Pulmonary artery endothelial cell (primary cell): ENCODE measurements around the gene SPATA16. TPM values are rescaled to one million over a fixed set of nuclear protein-coding genes. Genes with fewer than 3 reads are reported as not detected.
"Not testable (repeated sequence)": the region's sequence is repeated elsewhere in the genome, so short reads cannot be mapped to it uniquely, and the experiment has no call there.

Experiments
- DNase-seq: peaks from one replicate; pipeline ENCODE4 v3.0.0-alpha.2; 2011; ENCODE audit warnings: low read depth, low spot score
- total RNA-seq: library from RNA; depleted of rRNA; stranded (reverse); fragments of >200 nt; gene quantifications from 2 replicates; pipeline ENCODE4 v1.2.3, GENCODE V29; 2014

The SPATA16 gene
- total RNA-seq, 1 donor from 2014 or later = not detected

GRCh38 chr3:173065543-173065981 is 75.5 kb downstream of the SPATA16 start:
- DNase-seq = no peak

- DNase-seq = no peak
Measured at GRCh38 chr3:173064631-173065030, 76.4 kb downstream of the SPATA16 start.

DNA sequence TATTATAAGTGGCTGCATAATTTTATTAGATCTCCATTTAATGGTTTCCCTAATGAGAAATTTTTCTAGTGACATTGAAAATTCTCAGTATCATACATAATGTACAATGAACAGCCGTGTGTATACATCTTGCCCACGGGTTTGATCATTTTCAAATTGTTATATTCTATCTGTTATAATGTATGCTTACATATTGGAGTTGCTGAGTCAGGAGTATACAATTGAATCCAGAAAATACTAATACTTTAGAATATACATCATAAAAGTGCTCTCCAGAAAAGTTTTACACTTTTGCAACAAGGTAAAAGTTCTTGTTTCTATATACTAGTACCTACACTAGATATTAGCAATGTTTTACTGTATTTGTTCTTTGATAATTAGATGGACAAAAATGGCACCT is 82.8 kb downstream of the SPATA16 start:
- no peak for DNase-seq

- no peak for DNase-seq
Measured at GRCh38 chr3:173055228-173055933, 85.7 kb downstream of the SPATA16 start.

- no peak for DNase-seq
Measured at GRCh38 chr3:173049360-173049759, 91.7 kb downstream of the SPATA16 start.

- no peak for DNase-seq
Measured at GRCh38 chr3:173045770-173046382, 95.2 kb downstream of the SPATA16 start.

DNA sequence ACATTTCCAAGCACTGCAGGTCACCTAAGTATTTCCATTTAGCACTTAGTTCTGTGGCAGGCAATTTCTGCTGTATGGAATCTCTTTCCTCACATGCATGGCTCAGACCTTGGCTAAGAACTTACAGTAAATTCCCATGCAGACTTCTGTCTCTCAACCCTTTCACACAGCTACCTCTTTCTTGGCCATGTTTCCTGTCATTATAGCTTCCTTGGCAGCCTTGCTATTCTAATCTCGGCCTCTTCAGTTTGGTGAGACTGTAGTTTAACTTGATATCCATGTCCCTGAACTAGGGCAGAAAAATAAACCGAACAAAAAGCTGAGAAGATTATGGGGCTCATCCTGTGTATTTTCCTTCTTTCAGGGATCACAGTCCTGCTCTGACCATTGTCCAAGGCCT is 96.0 kb downstream of the SPATA16 start:
- DNase-seq = no peak

DNA sequence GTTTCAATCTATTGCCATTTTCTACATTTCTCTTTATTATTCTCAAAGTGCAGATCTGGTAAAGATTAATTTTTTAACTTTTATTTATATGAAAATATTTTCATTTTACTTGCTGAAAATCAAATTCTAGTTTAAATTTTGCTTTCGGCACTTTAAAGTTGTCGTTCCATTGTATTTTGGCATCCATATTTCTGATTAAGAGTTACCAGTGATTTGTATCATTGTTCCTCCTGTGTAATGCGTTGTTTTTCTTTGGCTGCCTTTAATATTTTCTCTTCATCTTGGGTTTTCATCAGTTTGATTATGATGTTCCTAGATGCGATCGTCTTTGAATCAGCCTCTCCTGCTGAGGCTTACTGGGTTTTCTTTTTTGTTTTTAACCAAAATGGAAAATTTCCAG is 97.3 kb downstream of the SPATA16 start:
- no peak for DNase-seq

DNA sequence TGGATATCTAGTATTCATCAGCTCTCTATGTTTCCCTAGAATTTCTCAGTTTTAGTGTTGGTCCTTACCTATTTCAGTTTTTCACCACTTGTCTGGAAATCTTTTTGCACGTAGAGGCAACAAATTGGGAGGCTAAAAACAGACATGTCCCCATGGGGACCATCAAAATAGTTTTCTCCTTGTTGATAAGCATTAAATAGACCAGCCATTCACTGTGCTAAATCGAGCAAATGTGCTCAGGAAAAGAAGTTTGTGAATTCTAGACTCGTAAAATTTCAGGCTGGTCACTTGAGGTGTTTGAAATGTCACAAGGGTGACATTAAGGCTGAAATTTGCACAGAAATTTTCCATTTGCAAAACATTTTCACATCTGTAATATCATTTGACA is 102.6 kb downstream of the SPATA16 start:
- no peak for DNase-seq

GRCh38 chr3:173037840-173038483 is 103.1 kb downstream of the SPATA16 start:
- DNase-seq = no peak

- DNase-seq = no peak
Measured at GRCh38 chr3:173030273-173030672, 110.8 kb downstream of the SPATA16 start.

GRCh38 chr3:173028351-173028750 is 112.7 kb downstream of the SPATA16 start:
- DNase-seq = no peak

DNA sequence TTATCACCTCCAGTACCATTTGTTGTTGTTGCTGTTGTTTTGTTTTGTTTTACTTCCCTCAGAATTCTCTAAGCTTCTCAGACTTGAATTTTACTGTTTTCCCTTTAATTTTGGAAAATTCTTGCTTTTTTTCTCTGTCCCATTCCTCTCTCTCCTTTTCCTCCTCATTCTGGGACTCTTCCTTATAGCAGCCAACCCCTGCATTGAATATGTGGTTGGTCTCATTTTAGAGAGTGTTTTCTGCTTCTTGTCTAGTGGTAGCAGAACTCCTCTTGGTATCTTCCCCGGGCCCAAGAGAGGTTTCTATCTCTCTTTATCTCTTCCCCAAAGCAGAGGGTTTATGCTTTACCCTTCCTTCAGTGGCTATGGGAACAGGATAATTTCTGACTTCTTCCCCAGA is 113.6 kb downstream of the SPATA16 start:
- DNase-seq = no peak

- DNase-seq = no peak
Measured at GRCh38 chr3:173025941-173026340, 115.1 kb downstream of the SPATA16 start.

DNA sequence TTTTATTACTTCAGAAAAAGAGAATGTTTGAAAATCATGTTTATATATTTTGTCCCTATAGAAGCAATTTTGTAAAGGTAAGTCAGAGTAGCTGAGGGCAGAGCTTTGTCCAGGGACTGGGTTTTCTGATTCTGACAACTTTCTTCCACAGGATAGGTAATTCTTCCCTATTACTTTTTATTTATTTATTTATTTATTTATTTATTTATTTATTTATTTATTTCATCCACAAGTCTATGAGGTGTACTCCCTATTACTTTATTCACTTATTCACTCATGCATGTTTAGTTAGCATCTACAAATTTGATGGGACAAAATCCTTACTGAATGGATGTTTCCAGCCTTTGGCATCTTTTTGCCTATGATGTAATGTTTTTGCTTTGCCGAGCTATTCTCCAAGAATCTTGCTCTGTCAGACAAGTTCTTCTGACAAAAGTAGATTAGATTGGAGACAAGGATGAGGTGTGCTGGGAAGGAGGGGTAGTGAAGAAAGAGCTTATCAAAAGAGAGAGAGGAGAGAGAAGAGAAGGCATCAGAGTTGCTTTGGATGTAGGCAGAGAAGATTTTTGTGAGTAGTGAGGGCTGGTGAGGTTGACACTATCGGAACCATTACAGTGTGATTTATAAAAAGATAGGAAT is 119.4 kb downstream of the SPATA16 start:
- no peak for DNase-seq

DNA sequence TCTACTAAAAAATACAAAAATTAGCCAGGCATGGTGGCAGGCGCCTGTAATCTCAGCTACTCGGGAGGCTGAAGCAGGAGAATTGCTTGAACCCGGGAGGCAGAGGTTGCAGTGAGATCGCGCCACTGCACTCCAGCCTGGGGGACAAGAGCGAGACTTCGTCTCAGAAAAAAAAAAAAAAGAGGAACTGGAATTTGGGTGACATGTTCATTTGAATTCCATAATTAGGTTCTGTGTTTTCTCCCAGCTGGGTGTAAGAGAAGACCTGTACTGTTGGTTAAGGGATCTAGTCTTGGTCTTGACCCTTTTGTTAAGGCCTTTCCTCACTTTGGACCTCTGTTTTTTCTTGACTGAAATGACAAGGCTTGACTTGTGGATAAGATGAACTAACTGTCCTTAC is 120.9 kb downstream of the SPATA16 start:
- DNase-seq = not testable (repeated sequence)

- DNase-seq = no peak
Measured at GRCh38 chr3:173019378-173019777, 121.7 kb downstream of the SPATA16 start.

DNA sequence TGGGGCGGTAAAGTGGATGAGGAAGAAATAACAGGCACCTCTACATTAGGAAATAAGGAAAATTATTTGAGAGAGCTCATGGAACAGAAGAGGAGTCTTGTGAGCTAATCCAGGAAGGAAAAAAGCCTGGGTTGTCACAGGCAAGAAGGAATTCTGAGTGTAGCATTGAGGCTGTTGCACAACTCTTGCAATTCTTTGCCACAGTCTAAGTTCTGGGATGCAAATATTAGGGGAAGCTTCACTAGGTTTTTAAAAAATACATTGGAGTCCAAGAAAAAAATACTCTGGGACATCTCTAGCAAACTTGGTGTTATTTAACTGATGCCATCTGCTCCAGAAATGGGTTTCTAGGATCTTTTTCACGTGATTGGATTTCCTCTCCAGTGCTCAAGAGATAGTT is 122.3 kb downstream of the SPATA16 start:
- DNase-seq = no peak

DNA sequence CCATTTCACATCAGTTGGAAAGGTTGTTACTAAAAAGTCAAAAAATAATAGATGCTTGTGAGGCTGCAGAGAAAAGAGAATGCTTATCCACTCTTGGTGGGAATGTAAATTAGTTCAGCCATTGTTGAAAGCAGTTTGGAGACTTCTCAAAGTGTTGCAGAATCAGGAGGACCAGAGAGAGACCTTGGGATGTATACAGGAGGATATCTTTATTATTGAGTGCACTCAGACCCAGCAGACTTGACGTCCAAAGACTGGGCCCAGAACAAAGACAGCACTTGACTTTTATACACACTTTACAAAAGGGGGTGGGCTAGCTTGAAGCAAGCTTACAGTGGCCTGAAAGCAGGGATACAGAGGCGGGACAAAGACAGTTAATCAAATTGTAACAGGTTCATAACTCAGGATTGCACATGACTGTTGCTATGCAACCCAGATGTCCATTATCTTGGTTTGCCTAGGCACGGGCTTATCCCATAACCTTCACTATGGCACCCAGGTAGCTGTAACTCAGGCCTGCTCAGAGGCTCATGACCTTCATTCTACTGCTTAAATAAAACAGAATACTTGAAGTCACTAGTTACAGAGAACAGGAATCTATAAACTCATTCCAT is 127.7 kb downstream of the SPATA16 start:
- DNase-seq = no peak

GRCh38 chr3:173009410-173009809 is 131.6 kb downstream of the SPATA16 start:
- DNase-seq = no peak

DNA sequence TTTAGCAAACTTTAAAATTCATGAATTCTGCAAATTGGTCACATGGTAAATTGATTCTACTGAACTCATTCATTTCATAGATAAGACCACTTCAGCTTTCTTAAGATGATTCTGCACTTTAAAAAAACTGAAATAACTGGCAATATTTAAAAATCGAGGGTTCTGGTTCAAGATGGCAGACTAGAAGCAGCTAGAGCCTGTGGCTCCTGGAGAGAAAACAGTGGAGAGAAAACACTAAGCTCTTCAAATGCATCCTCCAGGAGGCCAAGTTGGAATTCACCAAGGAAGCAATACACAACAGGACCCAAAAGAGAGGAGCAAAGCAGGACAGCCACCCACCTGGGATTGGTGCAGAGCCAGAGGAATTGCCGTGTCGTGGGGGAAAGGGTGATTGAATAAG is 132.1 kb downstream of the SPATA16 start:
- DNase-seq = no peak
